Erythroblast (primary cell): ENCODE results near the gene CFAP43.

Experiments
- DNase-seq, 2 experiments: peaks; one replicate each; lab custom pipeline; 2025; lab: John Stamatoyannopoulos, UW
- GATA1 ChIP-seq: IDR thresholded peaks from 2 replicates; pipeline ENCODE4 v1.6.1; 2011; ENCODE audit warnings: low read depth, mild to moderate bottlenecking, control low read depth, low read length, moderate library complexity
- POLR2A ChIP-seq: IDR thresholded peaks from 2 replicates; pipeline ENCODE4 v1.6.1; 2011; ENCODE audit warnings: mild to moderate bottlenecking, low read length

The CFAP43 gene

GRCh38 chr10:104170610-104171254, 61.4 kb downstream of the CFAP43 start:
- TF ChIP-seq GATA1: no peak
- TF ChIP-seq POLR2A: no peak
- DNase-seq: no peak

GRCh38 chr10:104155591-104155990, 76.6 kb downstream of the CFAP43 start:
- DNase-seq: no peak
- TF ChIP-seq GATA1 (no peak), POLR2A (no peak)

GRCh38 chr10:104151737-104152136, 80.4 kb downstream of the CFAP43 start:
- no peak for TF ChIP-seq POLR2A
- TF ChIP-seq GATA1: no peak
- no peak for DNase-seq

- DNase-seq: no peak
- TF ChIP-seq GATA1 (no peak), POLR2A (no peak)
These were observed 82.0 kb downstream of the CFAP43 start for GRCh38 chr10:104150139-104150538.

- TF ChIP-seq POLR2A (no peak), GATA1 (no peak)
These were observed 85.3 kb downstream of the CFAP43 start for GRCh38 chr10:104146882-104147281.

GRCh38 chr10:104144931-104145330, 87.2 kb downstream of the CFAP43 start:
- no peak for TF ChIP-seq POLR2A
- TF ChIP-seq GATA1: no peak
- no peak for DNase-seq

More at GRCh38 chr10:104146882-104147281, 85.3 kb downstream of the CFAP43 start:
- DNase-seq: no peak

- no peak for DNase-seq
- TF ChIP-seq GATA1: no peak
- no peak for TF ChIP-seq POLR2A
These were observed 88.3 kb downstream of the CFAP43 start for GRCh38 chr10:104143829-104144228.

- no peak for DNase-seq
- TF ChIP-seq GATA1: no peak
- TF ChIP-seq POLR2A: no peak
These were observed 90.1 kb downstream of the CFAP43 start for GRCh38 chr10:104142081-104142480.

- peak; percentile 5 to 14 for DNase-seq
- TF ChIP-seq POLR2A: no peak
- no peak for TF ChIP-seq GATA1
These were observed 92.9 kb downstream of the CFAP43 start for GRCh38 chr10:104139221-104139620.

- TF ChIP-seq GATA1 (no peak), POLR2A (no peak)
- no peak for DNase-seq
These were observed 94.0 kb downstream of the CFAP43 start for GRCh38 chr10:104138131-104138530.

GRCh38 chr10:104130041-104130440, 102.1 kb downstream of the CFAP43 start:
- TF ChIP-seq POLR2A (no peak), GATA1 (no peak)
- no peak for DNase-seq

- DNase-seq: no peak
- TF ChIP-seq GATA1 (no peak), POLR2A (no peak)
These were observed 104.0 kb downstream of the CFAP43 start for GRCh38 chr10:104128214-104128613.

- TF ChIP-seq GATA1 (no peak), POLR2A (peak; percentile 22)
- DNase-seq: peak; percentile 36 to 46
These were observed 104.8 kb downstream of the CFAP43 start for GRCh38 chr10:104127411-104127810.

- TF ChIP-seq GATA1: no peak
- no peak for TF ChIP-seq POLR2A
These were observed 108.8 kb downstream of the CFAP43 start for GRCh38 chr10:104123397-104123796.

GRCh38 chr10:104122225-104123107, 109.7 kb downstream of the CFAP43 start:
- DNase-seq: peak; percentile 67 to 79
- TF ChIP-seq GATA1 (no peak), POLR2A (peak; percentile 58)

More at GRCh38 chr10:104123397-104123796, 108.8 kb downstream of the CFAP43 start:
- peak; percentile 13 to 33 for DNase-seq
